Hypothalamus (tissue), 51 donors: ENCODE measurements around the gene USP20.
"Not testable (repeated sequence)": the region's sequence is repeated elsewhere in the genome, so short reads cannot be mapped to it uniquely, and the experiment has no call there.

ENCODE experiments used
- DNase-seq, 51 donors: peaks; one replicate each; lab custom pipeline; 2025; lab: John Stamatoyannopoulos, UW

The USP20 gene

DNA sequence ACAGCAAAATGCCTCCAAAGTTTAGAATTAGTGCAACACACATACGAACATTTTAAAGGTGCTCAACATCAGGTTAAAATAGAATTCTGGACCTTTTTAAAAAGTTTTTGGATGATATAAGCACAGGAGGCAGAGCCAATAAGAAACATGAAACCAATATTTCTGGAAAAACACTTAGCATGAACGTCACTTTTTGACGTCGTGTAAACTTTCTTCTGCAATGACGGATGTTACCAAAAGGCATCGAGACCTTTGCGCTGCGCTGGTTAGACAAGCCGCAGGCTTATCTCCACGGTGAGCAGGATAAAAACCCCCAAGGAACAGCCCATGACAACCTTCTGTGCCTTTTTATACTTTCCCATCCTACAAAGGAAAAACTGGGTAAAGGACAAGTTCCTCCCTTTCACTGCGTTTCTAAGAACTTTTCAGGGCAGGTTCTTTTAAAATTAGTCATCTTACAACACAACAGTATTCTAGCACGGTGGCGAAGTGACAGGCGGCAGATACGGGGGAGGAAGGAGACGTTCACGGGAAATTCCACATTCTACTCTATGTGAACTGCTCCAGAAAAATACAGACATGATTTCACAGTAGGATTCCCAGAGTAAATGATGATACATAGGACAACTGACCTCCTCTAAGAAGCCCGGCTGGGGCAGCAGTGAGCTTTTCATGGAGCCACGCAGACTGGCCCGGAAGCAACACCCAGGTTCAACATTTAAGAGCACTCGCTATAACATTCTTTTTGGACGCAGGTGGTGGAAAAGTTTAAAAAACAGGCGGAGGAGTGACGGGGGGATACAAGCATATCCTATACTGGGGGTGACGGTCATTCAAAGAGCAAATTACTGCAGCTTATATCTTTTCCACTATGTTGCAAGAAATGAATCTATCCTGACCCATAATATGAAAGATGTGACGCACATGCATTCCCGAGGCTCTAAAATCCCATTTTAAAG lies 52.4 kb downstream of the USP20 start:
- peak in 4 of 51 donors; percentile 18 to 32 (median 24) for DNase-seq

GRCh38 chr9:129888293-129889121 lies 53.2 kb downstream of the USP20 start:
- DNase-seq = peak in 1 of 51 donors; percentile 18

- DNase-seq = no peak
Observed at GRCh38 chr9:129889122-129889940, 54.1 kb downstream of the USP20 start.

GRCh38 chr9:129889941-129890717 lies 54.9 kb downstream of the USP20 start:
- DNase-seq = no peak

DNA sequence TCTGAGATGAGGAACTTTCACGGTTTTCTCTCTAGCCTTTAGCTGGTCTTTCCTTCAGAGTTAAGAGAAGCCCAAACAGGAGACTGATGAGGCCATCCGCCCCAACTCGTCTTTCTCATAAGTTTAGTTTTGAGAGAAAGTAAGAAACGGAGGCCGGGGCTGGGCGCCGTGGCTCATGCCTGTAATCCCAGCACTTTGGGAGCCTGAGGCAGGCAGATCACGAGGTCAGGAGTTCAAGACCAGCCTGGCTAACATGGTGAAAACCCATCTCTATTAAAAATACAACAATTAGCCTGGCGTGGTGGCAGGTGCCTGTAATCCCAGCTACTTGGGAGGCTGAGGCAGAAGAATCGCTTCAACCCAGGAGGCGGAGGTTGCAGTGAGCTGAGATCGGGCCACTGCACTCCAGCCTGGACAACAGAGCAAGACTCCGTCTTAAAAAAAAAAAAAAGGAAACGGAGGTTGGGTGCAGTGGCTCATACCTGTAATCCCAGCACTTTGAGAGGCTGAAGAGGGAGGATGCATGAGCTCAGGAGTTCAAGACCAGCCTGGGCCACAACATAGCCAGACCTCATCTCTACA lies 55.6 kb downstream of the USP20 start:
- DNase-seq = not testable (repeated sequence)

DNA sequence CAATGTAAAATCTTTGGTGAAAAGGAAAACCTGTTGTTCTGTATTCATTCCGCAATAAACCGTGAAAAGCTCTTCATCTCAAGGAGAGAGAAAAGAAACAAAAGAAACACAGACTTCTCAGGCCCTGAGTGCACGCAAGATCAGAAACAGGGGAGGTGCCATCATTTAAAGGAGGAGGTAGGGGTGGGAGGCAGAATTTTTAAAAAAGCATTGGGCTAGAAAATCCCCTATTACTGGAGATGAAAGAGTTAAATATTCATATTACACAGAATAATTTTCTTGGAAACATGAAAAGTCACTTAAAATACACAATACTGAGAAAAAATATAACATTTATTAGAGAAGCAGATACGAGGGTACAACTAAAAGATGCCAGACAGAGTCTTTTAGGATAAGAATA lies 56.3 kb downstream of the USP20 start:
- DNase-seq = no peak

DNA sequence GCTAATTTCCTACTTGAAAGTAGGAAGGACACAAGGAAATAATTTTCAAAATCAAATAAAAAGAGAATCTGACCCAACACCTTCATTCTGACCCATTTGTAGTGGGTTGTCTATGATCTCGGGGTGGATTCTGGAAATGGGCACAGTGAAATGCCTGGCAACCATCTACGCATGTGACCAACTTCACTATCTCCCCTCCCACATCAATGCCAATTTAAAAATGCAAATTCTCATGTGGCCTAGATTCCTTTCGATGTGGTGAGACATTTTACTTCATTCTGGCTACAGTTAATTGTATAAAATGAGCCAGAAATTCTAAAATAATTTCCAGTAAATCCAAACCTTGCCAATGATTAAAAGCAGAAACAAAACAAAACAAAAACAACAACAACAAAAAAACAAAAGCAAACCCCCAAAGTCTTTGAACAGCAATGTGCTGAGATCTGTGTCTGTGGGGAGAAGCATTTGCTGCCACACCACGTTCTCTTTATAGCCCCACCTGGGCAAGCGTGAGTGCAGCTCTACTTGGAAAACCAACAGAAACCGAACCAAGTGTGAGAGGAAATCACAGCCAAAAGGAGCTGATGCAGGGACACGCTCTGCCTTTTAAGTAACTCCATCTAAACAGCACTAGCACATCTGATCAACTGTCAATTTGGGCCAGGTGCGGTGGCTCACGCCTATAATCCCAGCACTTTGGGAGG lies 59.0 kb downstream of the USP20 start:
- DNase-seq = no peak

- DNase-seq = no peak
Observed at GRCh38 chr9:129895376-129896268, 60.4 kb downstream of the USP20 start.

DNA sequence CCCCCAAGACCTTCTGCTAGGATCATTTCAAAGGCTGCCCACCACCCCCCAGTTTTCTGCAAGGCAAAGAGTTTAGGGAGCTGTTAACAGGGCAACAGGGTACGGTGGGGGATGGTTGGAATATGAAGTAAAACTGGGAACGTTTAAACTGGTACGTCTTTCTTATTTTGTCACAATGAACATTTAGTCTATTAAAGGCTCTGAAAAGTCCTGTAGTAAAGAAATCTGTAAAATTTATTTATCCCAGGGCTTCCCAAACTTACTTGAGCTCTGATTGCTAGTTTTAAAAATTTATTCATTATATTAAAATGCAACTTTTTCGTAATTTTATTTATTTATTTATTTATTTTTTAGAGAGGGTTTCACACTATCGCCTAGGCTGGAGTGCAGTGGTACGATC lies 62.0 kb downstream of the USP20 start:
- no peak for DNase-seq

GRCh38 chr9:129898185-129898584 lies 62.9 kb downstream of the USP20 start:
- DNase-seq = no peak

- no peak for DNase-seq
Observed at GRCh38 chr9:129899620-129900019, 64.4 kb downstream of the USP20 start.

DNA sequence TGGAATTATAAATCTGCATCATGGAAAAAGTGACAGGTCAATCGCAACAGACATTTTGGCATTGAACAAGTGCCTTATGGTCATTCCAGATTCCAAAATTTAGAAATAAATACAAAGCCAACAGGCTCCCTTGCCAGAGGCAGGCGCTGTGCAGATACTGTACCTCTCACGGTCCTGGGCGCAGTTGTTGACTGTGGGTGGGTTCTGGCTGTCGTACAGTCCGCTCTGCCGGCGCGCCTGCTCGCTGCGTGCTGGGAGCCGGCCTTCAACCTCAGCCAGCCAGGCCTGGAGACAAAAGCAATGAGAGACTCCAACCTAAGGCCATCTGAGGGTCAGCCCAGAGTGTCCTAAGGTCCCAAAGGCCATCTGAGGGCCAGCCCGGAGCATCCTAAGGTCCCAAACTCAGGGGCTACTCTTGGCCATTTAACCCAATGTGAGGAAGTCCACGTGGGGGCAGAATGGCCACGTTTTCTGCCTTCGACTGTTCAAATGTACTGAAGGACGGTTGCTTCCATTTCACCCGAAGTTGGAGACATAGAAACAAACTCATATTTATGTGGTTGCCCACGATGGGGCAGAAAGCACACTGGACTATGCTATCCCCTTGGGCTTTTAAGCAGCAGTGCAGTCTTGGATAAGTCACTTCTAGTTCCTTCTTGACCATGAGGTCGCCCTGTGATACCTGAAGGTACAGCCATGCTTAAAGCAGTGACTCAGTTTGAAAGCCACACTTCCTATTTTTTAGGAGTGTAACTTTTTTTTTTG lies 65.2 kb downstream of the USP20 start:
- no peak for DNase-seq

GRCh38 chr9:129901993-129902739 lies 66.9 kb downstream of the USP20 start:
- no peak for DNase-seq

DNA sequence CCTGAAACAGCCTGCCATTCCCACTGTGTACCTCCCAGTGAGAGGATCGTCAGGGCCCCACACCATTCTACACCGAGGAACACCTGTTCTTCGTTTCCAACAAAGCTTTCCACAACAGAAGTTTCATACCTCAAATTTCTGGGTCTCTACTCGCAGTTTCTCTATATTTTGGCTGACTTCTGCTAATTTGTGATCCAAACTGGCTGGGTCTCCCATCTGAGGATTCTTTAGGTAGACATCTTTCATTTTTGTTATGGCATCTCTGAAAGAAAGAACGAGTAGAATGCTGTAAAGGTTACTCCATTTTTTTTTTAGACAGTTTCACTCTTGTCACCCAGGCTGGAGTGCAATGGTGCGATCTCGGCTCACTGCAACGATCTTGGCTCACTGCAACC lies 67.5 kb downstream of the USP20 start:
- no peak for DNase-seq

DNA sequence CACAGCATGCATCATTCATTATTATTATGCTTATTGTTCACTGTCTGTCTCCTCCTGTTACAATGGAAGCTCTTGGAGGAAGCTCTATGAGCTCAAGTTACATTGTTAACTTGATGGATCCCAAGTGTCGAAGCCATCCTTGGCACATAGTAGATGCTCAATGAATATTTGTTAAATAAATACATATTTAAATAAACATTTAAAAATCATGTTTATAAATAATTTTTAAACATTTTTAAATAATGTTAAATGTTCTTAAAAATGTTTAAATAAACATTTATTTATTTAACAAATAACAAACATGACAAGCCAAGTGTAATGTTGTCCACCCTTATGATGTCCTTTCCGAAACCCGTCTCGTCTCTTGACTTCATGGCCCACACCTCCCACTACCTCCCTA lies 69.5 kb downstream of the USP20 start:
- no peak for DNase-seq

- DNase-seq = no peak
Observed at GRCh38 chr9:129906298-129906697, 71.0 kb downstream of the USP20 start.
